ENCODE data around the gene SERPINB11.

GRCh38 chr18:63700501-63700900 is 2.3 kb upstream of the SERPINB11 start:
- TF ChIP-seq POLR2AphosphoS5 (IDR thresholded peaks at IDR 0.05; ENCODE audit: low read depth, low read length) (no peak), CTCF (IDR thresholded peaks at IDR 0.05) (no peak), REST (IDR thresholded peaks at IDR 0.05; ENCODE audit: insufficient read depth in 1 of 2, low read depth in 2 of 2, low read length in 1 of 2) (no peak), SIN3A (IDR thresholded peaks at IDR 0.05; ENCODE audit: borderline replicate concordance, insufficient read depth, low read depth, low read length) (no peak)
